H1 (cell line): ENCODE results near the gene DPF1.

Source experiments
- CEBPB ChIP-seq: IDR thresholded peaks from 2 replicates; pipeline ENCODE4 v1.6.1; 2012; ENCODE audit warnings: low read depth, low read length
- EGR1 ChIP-seq: IDR thresholded peaks from 2 replicates; pipeline ENCODE4 v1.6.1; 2011; ENCODE audit warnings: low read depth, low read length, borderline replicate concordance
- EZH2 ChIP-seq: fragments of 200-600 bp; sonication (generic); IDR thresholded peaks from 2 replicates; pipeline ENCODE4 v1.7.1; 2012; ENCODE audit warnings: low read depth, mild to moderate bottlenecking, moderate library complexity, low read length, inconsistent platforms; ENCODE audit not compliant: severe bottlenecking
- GABPA ChIP-seq: IDR thresholded peaks from 2 replicates; pipeline ENCODE4 v1.6.1; 2011; ENCODE audit warnings: mild to moderate bottlenecking, low read length, moderate library complexity, borderline replicate concordance; ENCODE audit not compliant: insufficient read depth
- HDAC2 ChIP-seq, 2 experiments: fragments of 300-600 bp in 1 of 2; sonication (generic) in 1 of 2; IDR thresholded peaks; 2 replicates each; pipeline ENCODE4 v1.6.1; 2011 to 2012; ENCODE audit warnings: low read depth in 2 of 2, low read length in 2 of 2, mild to moderate bottlenecking in 2 of 2, moderate library complexity in 2 of 2, borderline replicate concordance in 1 of 2, inconsistent platforms in 1 of 2
- KDM1A ChIP-seq: fragments of 200-600, 300-600 bp; sonication (generic); IDR thresholded peaks from 2 replicates; pipeline ENCODE4 v1.7.1; 2016; ENCODE audit warnings: mild to moderate bottlenecking, low read length, borderline replicate concordance
- TF ChIP-seq, protein P1 (sequence below), 3 experiments: IDR thresholded peaks; 1 replicate in 2 of 3; 2 replicates in 1 of 3; pipeline versions ENCODE4 v1.5.1 to v1.6.1; 2011; ENCODE audit warnings: low read length in 3 of 3, mild to moderate bottlenecking in 3 of 3, inconsistent platforms in 2 of 3, low read depth in 1 of 3, moderate library complexity in 1 of 3; ENCODE audit not compliant: insufficient read depth in 1 of 3; ENCODE audit errors: control extremely low read depth in 1 of 3

DNA sequence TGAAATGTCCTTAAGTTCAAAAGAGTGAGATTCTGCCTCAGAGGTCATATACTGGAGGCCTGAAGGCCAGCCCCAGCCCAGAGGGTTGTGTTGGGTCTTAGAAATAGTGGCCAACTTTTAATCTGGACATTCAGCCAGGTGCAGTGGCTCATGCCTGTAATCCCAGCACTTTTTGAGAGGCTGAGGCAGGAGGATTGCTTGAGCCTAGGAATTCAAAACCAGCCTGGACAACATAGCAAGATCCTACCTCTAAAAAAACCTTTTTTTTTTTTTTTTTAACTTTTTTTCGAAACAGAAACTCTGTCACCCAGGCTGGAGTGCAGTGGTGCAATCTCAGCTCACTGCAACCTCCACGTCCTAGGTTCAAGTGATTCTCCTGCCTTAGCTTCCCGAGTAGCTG is 15.5 kb downstream of the DPF1 start:
- TF ChIP-seq CEBPB = no peak
- TF ChIP-seq GABPA = no peak
- TF ChIP-seq HDAC2 (IDR thresholded peaks at IDR 0.05; ENCODE audit: borderline replicate concordance in 1 of 2, low read depth in 2 of 2, low read length in 2 of 2) = 0 out of 4 replicates have a peak, but pooled peaks of 1 of the 2 experiments have one; percentile 39
- TF ChIP-seq, protein P1, sequence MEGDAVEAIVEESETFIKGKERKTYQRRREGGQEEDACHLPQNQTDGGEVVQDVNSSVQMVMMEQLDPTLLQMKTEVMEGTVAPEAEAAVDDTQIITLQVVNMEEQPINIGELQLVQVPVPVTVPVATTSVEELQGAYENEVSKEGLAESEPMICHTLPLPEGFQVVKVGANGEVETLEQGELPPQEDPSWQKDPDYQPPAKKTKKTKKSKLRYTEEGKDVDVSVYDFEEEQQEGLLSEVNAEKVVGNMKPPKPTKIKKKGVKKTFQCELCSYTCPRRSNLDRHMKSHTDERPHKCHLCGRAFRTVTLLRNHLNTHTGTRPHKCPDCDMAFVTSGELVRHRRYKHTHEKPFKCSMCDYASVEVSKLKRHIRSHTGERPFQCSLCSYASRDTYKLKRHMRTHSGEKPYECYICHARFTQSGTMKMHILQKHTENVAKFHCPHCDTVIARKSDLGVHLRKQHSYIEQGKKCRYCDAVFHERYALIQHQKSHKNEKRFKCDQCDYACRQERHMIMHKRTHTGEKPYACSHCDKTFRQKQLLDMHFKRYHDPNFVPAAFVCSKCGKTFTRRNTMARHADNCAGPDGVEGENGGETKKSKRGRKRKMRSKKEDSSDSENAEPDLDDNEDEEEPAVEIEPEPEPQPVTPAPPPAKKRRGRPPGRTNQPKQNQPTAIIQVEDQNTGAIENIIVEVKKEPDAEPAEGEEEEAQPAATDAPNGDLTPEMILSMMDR (IDR thresholded peaks at IDR 0.05; ENCODE audit: control extremely low read depth in 1 of 3, insufficient read depth in 1 of 3, low read depth in 1 of 3, low read length in 3 of 3) = no peak
- no peak for TF ChIP-seq EZH2
- TF ChIP-seq EGR1 = no peak
- 0 out of 2 replicates have a peak, but pooled peaks have one; percentile 12 for TF ChIP-seq KDM1A
